Adrenal gland (tissue), 12 donors: ENCODE data around the gene PREPL. TPM values are rescaled to one million over a fixed set of nuclear protein-coding genes. Genes with fewer than 3 reads are reported as not detected.

Experiments
- DNase-seq, 7 donors: peaks; one replicate each; pipeline ENCODE4 v3.0.0-alpha.2; 2019 to 2020
- H3K27ac ChIP-seq, 5 donors: fragments of 200-600 bp; sonication (generic) in 4 of 5; 1 replicate in 3 of 5; 2 replicates in 2 of 5; pipeline versions ENCODE4 v1.5.1 to v1.8.0; 2016 to 2020; ENCODE audit warnings: mild to moderate bottlenecking in 1 of 5
- H3K27me3 ChIP-seq: fragments of 200-600 bp; 2 replicates; pipeline ENCODE4 v1.8.0; 2021
- H3K36me3 ChIP-seq, 2 donors: fragments of 200-600 bp; replicated peaks in 1 of 2; 1 replicate in 1 of 2; 2 replicates in 1 of 2; pipeline versions ENCODE4 v1.5.1 to v1.8.0; 2018 to 2022
- H3K4me1 ChIP-seq, 2 donors: fragments of 200-600 bp; replicated peaks in 1 of 2; 1 replicate in 1 of 2; 2 replicates in 1 of 2; pipeline versions ENCODE4 v1.5.1 to v1.8.0; 2018 to 2021
- H3K4me3 ChIP-seq, 4 donors: fragments of 200-600 bp; sonication (generic) in 3 of 4; one replicate each; pipeline ENCODE4 v1.5.1; 2016 to 2018
- H3K9me3 ChIP-seq, 3 donors: fragments of 200-600 bp; sonication (generic) in 1 of 3; replicated peaks in 1 of 3; 1 replicate in 2 of 3; 2 replicates in 1 of 3; pipeline versions ENCODE4 v1.5.1 to v1.8.0; 2016 to 2021
- CTCF ChIP-seq, 6 experiments: fragments of 450-650 bp in 4 of 6; fragments of 200-600 bp in 2 of 6; sonication (generic) in 1 of 6; IDR thresholded peaks; 1 replicate in 5 of 6; 2 replicates in 1 of 6; pipeline versions ENCODE4 v1.5.1 to v1.8.0; 2016 to 2021; ENCODE audit warnings: antibody characterized with exemption in 6 of 6, mild to moderate bottlenecking in 2 of 6, moderate library complexity in 1 of 6
- POLR2A ChIP-seq, 2 donors: fragments of 450-650 bp; IDR thresholded peaks; one replicate each; pipeline ENCODE4 v1.6.1; 2017; ENCODE audit warnings: antibody characterized with exemption in 2 of 2, mild to moderate bottlenecking in 2 of 2, moderate library complexity in 1 of 2
- WGBS, 4 donors: extraction: QIAGEN DNeasy Blood & Tissue Kit in 2 of 4; methylation state at CpG; one replicate each; pipeline versions ENCODE4 v1.1.5 to v1.1.7; 2013 to 2017; 5-methylcytosine and 5-hydroxymethylcytosine counted together
- intact Hi-C, 2 donors: fragments of 100-400 bp; cut with DNase I; formaldehyde crosslinking; loops; one replicate each; pipeline versions ENCODE4 v1.14.1 to v1.15.0; 2022 to 2023
- polyA plus RNA-seq, 3 donors: library from polyadenylated mRNA; stranded (reverse); fragments of 200-250 nt in 2 of 3; fragments of 350-450 nt in 1 of 3; fragmentation: Illumina TruSeq in 1 of 3; extraction: RNeasy Lipid Tissue Mini Kit (QIAGEN cat#74804) in 1 of 3; gene quantifications; one replicate each; pipeline ENCODE4 v1.2.3, GENCODE V29; 2013 to 2014
- total RNA-seq, 9 donors: library from RNA; depleted of rRNA in 4 of 9; stranded (reverse); fragments of >200 nt in 4 of 9; fragments of 120-200 nt in 1 of 9; fragmentation: NEBNext Ultra II Directional in 1 of 9; extraction: Animal tissue kit (Norgen Biotek cat#: 25700) in 1 of 9; gene quantifications; one replicate each; pipeline versions ENCODE4 v1.1.0 to v1.2.4, GENCODE V29; 2013 to 2023
- donor health status: healthy with polysubstance abuse.
- donor health status: Bipolar disorder and iron deficiency.
- donor health status: DM: yes; HTN: yes; CAD: no.
- donor health status: DM: no; HTN: no; CAD: no.
- donor health status: DM: no; HTN: no; CAD: no.
- donor health status: DM: yes; HTN: yes; CAD: no.

PREPL gene
- total and polyA plus RNA-seq, 12 donors: 8.3 to 122 (median 61.6) TPM

- Histone ChIP-seq H3K9me3 (no peaks in the 10 kb centered on the region), H3K27ac (no peak overlapping the region), H3K36me3 (no peaks in the 10 kb centered on the region), H3K27me3 (no peaks in the 10 kb centered on the region), H3K4me1 (no peaks in the 10 kb centered on the region), H3K4me3 (no peak overlapping the region)
- DNase-seq: no peak
- intact Hi-C loops: no loop called here
- 33 to 56% (median 48%) methylated on average over 1 of the region's 1 CpG for WGBS, 4 donors
- TF ChIP-seq POLR2A (IDR thresholded peaks at IDR 0.05): no peak
Measured at GRCh38 chr2:44277541-44277940, 83.8 kb downstream of the PREPL start.

- TF ChIP-seq POLR2A (IDR thresholded peaks at IDR 0.05) (no peak), CTCF (IDR thresholded peaks at IDR 0.05) (no peak)
- DNase-seq: no peak
- Histone ChIP-seq H3K4me1 (no peaks in the 10 kb centered on the region), H3K9me3 (no peaks in the 10 kb centered on the region), H3K36me3 (no peaks in the 10 kb centered on the region), H3K27me3 (no peaks in the 10 kb centered on the region), H3K4me3 (no peak overlapping the region), H3K27ac (no peak overlapping the region)
- WGBS, 4 donors: 41 to 53% (median 43%) methylated on average over 2 of the region's 2 CpGs
- intact Hi-C loops: no loop called here
Measured at GRCh38 chr2:44275927-44276303, 85.4 kb downstream of the PREPL start.

GRCh38 chr2:44273596-44273995, 87.7 kb downstream of the PREPL start:
- intact Hi-C loops: no loop called here
- TF ChIP-seq CTCF (IDR thresholded peaks at IDR 0.05) (no peak), POLR2A (IDR thresholded peaks at IDR 0.05) (no peak)

GRCh38 chr2:44273076-44273475, 88.2 kb downstream of the PREPL start:
- H3K4me3 ChIP-seq: no peak overlapping the region
- 27 to 37% (median 33%) methylated on average over 3 of the region's 3 CpGs for WGBS, 4 donors
- DNase-seq: no peak
- H3K4me1 ChIP-seq: no peaks in the 10 kb centered on the region
- TF ChIP-seq POLR2A (IDR thresholded peaks at IDR 0.05) (no peak), CTCF (IDR thresholded peaks at IDR 0.05) (no peak)
- no peaks in the 10 kb centered on the region for H3K36me3 ChIP-seq
- H3K27ac ChIP-seq: no peak overlapping the region
- no peaks in the 10 kb centered on the region for H3K9me3 ChIP-seq
- intact Hi-C loops: no loop called here
- H3K27me3 ChIP-seq: no peaks in the 10 kb centered on the region

More at GRCh38 chr2:44273596-44273995, 87.7 kb downstream of the PREPL start:
- Histone ChIP-seq H3K4me1 (no peaks in the 10 kb centered on the region), H3K27me3 (no peaks in the 10 kb centered on the region), H3K36me3 (no peaks in the 10 kb centered on the region), H3K9me3 (no peaks in the 10 kb centered on the region), H3K4me3 (no peak overlapping the region), H3K27ac (no peak overlapping the region)
- DNase-seq: no peak
- WGBS, 4 donors: 72 to 77% (median 73%) methylated on average over 2 of the region's 2 CpGs

- H3K27me3 ChIP-seq: no peaks in the 10 kb centered on the region
- no peak overlapping the region for H3K4me3 ChIP-seq
- DNase-seq: no peak
- 87 to 97% (median 94%) methylated on average over 7 of the region's 7 CpGs for WGBS, 4 donors
- intact Hi-C loops: no loop called here
- no peaks in the 10 kb centered on the region for H3K36me3 ChIP-seq
- H3K9me3 ChIP-seq: no peaks in the 10 kb centered on the region
- H3K4me1 ChIP-seq: no peaks in the 10 kb centered on the region
- no peak overlapping the region for H3K27ac ChIP-seq
- no peak for TF ChIP-seq POLR2A (IDR thresholded peaks at IDR 0.05)
- TF ChIP-seq CTCF (IDR thresholded peaks at IDR 0.05): no peak
Measured at GRCh38 chr2:44271296-44271695, 90.0 kb downstream of the PREPL start.
